Cardiac fibroblast (primary cell): ENCODE results near the gene TCF19.
A peak's percentile ranks its signal among the peaks of the same experiment; 100 is the strongest.

Experiments used
- DNase-seq, 2 donors: peaks; one replicate each; pipeline versions ENCODE4 v3.0.0 to v3.0.0-alpha.2; 2010; ENCODE audit warnings: low read depth in 2 of 2
- H3K4me3 ChIP-seq, 2 donors: replicated peaks in 1 of 2; 1 replicate in 1 of 2; 2 replicates in 1 of 2; pipeline ENCODE4 v1.5.1; 2011; ENCODE audit warnings: low read depth in 2 of 2, low read length in 2 of 2, mild to moderate bottlenecking in 2 of 2, moderate library complexity in 1 of 2
- TF ChIP-seq, protein P1 (sequence below): IDR thresholded peaks from one replicate; pipeline ENCODE4 v1.5.1; 2011; ENCODE audit warnings: low read depth, mild to moderate bottlenecking, low read length, inconsistent platforms

Gene TCF19

DNA sequence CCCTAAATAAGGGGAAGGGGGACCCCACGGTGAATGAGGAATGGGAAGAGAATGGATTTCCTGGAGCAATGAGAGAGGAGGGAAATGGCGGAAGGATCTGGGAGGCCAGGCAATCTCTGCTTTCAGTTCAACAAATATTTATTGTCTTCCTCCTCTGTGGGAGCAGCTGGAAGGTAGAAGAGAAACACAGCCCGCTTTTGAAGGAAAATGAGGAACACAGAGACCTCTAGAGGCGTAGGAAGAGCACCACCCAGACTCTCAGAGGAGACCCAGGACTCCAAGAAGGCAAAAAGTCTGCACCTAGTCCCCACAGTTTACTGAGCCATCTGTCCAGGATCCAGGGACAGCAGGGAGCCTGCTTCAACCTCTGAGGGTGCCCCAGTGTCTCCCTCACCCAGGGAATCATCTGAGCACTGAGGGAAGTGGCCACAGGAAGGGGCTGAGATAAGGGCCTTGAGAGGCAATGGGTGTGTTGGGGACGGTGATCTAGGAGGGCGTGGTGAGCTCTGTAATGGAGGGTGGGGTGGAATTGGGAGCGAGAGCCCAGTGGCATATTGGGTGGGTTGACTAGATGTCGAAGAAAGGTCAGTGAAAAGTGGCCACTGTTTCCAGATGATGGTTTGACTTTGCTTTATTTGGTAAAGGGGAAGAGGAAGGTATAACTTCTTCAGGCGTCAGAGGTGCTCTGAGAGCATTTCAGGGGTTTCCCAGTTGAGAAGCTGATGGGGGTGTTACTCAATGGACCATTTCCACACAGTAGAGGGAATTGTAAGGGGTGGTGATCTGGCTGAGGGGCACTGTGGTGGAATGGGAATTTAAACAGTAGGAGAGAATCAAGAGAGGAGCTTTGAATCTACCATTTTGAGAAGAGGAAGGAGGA is 43.2 kb upstream of the TCF19 start:
- H3K4me3 ChIP-seq = peak overlapping the region; percentile 27 to 39
- DNase-seq = peak; percentile 68 to 76
- TF ChIP-seq, protein P1, sequence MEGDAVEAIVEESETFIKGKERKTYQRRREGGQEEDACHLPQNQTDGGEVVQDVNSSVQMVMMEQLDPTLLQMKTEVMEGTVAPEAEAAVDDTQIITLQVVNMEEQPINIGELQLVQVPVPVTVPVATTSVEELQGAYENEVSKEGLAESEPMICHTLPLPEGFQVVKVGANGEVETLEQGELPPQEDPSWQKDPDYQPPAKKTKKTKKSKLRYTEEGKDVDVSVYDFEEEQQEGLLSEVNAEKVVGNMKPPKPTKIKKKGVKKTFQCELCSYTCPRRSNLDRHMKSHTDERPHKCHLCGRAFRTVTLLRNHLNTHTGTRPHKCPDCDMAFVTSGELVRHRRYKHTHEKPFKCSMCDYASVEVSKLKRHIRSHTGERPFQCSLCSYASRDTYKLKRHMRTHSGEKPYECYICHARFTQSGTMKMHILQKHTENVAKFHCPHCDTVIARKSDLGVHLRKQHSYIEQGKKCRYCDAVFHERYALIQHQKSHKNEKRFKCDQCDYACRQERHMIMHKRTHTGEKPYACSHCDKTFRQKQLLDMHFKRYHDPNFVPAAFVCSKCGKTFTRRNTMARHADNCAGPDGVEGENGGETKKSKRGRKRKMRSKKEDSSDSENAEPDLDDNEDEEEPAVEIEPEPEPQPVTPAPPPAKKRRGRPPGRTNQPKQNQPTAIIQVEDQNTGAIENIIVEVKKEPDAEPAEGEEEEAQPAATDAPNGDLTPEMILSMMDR = peak; percentile 29

DNA sequence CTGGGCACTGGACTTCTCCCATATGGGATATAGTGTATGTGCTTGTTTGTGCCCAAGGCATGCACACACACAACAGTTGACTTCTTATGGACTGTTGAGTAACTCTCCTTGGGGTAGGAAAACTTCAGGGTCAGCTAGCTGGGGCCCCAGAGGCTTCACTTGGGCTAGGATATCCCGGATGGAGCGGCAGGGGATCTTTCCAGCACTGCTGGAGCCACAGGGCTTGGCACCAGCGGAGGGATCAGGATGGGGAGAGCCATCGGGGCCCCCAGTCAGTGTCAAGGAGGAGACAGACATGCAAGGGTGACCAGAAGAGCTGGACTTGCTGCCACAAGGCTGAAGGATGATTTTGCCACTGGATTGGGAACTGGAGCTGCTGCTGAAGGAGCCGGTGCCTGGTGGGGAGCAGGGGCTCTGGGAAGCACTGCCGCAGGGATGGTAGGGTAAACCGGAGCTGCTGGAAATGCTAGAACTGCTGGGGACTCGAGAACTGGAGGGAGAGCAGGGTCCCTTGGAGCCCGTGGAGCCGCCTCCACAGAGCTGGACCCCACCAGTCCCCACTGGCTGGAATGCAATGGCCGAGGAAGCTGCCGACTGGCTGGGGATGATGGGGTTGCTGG is 42.3 kb upstream of the TCF19 start:
- no peak overlapping the region for H3K4me3 ChIP-seq
- DNase-seq = no peak
- TF ChIP-seq, protein P1 = no peak

- peak overlapping the region in 1 of 2 donors; percentile 1 for H3K4me3 ChIP-seq
- TF ChIP-seq, protein P1 = no peak
- peak; percentile 34 to 61 for DNase-seq
Observed at GRCh38 chr6:31116661-31117385, 41.6 kb upstream of the TCF19 start.

DNA sequence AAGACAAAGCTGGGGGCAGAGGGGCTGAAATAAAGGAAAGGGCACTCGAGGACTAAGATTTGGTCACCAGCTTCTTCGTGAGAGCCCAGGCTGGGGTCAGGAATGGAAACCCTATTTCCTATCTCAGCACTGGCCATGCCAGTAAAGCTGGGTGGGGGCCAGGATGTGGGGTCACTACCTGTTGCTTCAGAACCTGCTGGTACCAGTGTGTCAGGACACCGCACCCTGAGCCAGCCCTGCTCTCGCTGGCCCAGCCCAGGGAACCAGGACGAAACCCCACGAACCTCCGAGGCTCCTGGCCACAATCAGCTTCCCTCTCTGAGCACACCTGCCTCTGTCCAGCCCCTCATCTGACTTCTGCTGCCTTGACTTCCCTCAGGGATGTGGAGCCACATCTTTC is 40.2 kb upstream of the TCF19 start:
- no peak for DNase-seq
- H3K4me3 ChIP-seq = no peak overlapping the region
- TF ChIP-seq, protein P1 = no peak

GRCh38 chr6:31120151-31120915 is 38.1 kb upstream of the TCF19 start, which contains the start of gene CDSN:
Gene CDSN (minus strand): TSS chr6:31120446. CDS start chr6:31120419, 27 bp downstream.
- H3K4me3 ChIP-seq = no peak within 1 kb of the TSS
- TF ChIP-seq, protein P1 = no peak
- DNase-seq = no peak

GRCh38 chr6:31121131-31121790 is 37.1 kb upstream of the TCF19 start:
- TF ChIP-seq, protein P1 = no peak
- no peak for DNase-seq
- H3K4me3 ChIP-seq = no peak overlapping the region
